SHP77 (cell line): ENCODE data around the gene CAPN8.
"Not testable (repeated sequence)": the region's sequence is repeated elsewhere in the genome, so short reads cannot be mapped to it uniquely, and the experiment has no call there.

Experiments used
- DNase-seq, 2 experiments: peaks; one replicate each; lab custom pipeline; 2025; lab: John Stamatoyannopoulos, UW

The CAPN8 gene

GRCh38 chr1:223525957-223526356 is 139.5 kb downstream of the CAPN8 start:
- DNase-seq = no peak

- DNase-seq = no peak
Observed at GRCh38 chr1:223525546-223525945, 140.0 kb downstream of the CAPN8 start.

- no peak for DNase-seq
Observed at GRCh38 chr1:223524930-223525451, 140.5 kb downstream of the CAPN8 start.

GRCh38 chr1:223521150-223521549 is 144.4 kb downstream of the CAPN8 start:
- DNase-seq = no peak

- DNase-seq = no peak
Observed at GRCh38 chr1:223520200-223520599, 145.3 kb downstream of the CAPN8 start.

- DNase-seq = no peak
Observed at GRCh38 chr1:223519116-223519515, 146.4 kb downstream of the CAPN8 start.

- not testable (repeated sequence) for DNase-seq
Observed at GRCh38 chr1:223518553-223518952, 146.9 kb downstream of the CAPN8 start.

- no peak for DNase-seq
Observed at GRCh38 chr1:223515926-223516325, 149.6 kb downstream of the CAPN8 start.

- DNase-seq = no peak
Observed at GRCh38 chr1:223515421-223515820, 150.1 kb downstream of the CAPN8 start.

- DNase-seq = no peak
Observed at GRCh38 chr1:223514644-223515043, 150.9 kb downstream of the CAPN8 start.

- DNase-seq = no peak
Observed at GRCh38 chr1:223513309-223513708, 152.2 kb downstream of the CAPN8 start.

- no peak for DNase-seq
Observed at GRCh38 chr1:223512057-223512456, 153.4 kb downstream of the CAPN8 start.

- no peak for DNase-seq
Observed at GRCh38 chr1:223508796-223509195, 156.7 kb downstream of the CAPN8 start.

GRCh38 chr1:223504741-223505140 is 160.8 kb downstream of the CAPN8 start:
- no peak for DNase-seq

- no peak for DNase-seq
Observed at GRCh38 chr1:223503348-223503747, 162.2 kb downstream of the CAPN8 start.

- DNase-seq = no peak
Observed at GRCh38 chr1:223500560-223501425, 164.7 kb downstream of the CAPN8 start.

- DNase-seq = no peak
Observed at GRCh38 chr1:223496883-223497282, 168.6 kb downstream of the CAPN8 start.

- no peak for DNase-seq
Observed at GRCh38 chr1:223494926-223495645, 170.4 kb downstream of the CAPN8 start.

- DNase-seq = no peak
Observed at GRCh38 chr1:223492044-223492443, 173.5 kb downstream of the CAPN8 start.
